ENCODE results near the gene PRKCA. TPM values are rescaled to one million over a fixed set of nuclear protein-coding genes. Genes with fewer than 3 reads are reported as not detected.

PRKCA gene
- total and polyA plus RNA-seq, 2 donors (not counting 3 experiments of a cell fraction or from before 2014, with no cell fraction given): 7.5 to 34.2 TPM

- H3K36me3 ChIP-seq (ENCODE audit: control insufficient read depth in 2 of 2, extremely low read depth in 1 of 2, insufficient read depth in 2 of 2, low read length in 2 of 2): no peaks in the 10 kb centered on the region
- no peaks in the 10 kb centered on the region for H4K20me1 ChIP-seq (replicated peaks; ENCODE audit: control insufficient read depth, extremely low read depth, insufficient read depth, low read length)
- H3K9me3 ChIP-seq (replicated peaks; ENCODE audit: control insufficient read depth, insufficient read depth, low read length): no peaks in the 10 kb centered on the region
- no peak within 1 kb of the TSS for H3K9ac ChIP-seq (replicated peaks; ENCODE audit: extremely low read depth, insufficient read depth, low read length)
- DNase-seq (ENCODE audit: low read depth, low spot score) (no peak), FAIRE-seq (no peak)
- no peaks in the 10 kb centered on the region for H3K4me1 ChIP-seq (ENCODE audit: control insufficient read depth, extremely low read depth, insufficient read depth, low read length)
- peaks cover 11 to 13% of the 10 kb centered on the region in 2 experiments for H3K27me3 ChIP-seq (ENCODE audit: control insufficient read depth in 2 of 2, insufficient read depth in 2 of 2, low read length in 2 of 2)
- H3K27ac ChIP-seq (ENCODE audit: insufficient read depth, low read depth, low read length): no peak within 1 kb of the TSS
- dilution Hi-C loops (cut with MboI; ENCODE audit: extremely low pct_ligation_motif_present, low sequenced_read_pairs) (no loop called here), intact Hi-C loops (cut with micrococcal nuclease) (no loop called here)
- TF ChIP-seq JUN (IDR thresholded peaks at IDR 0.05; ENCODE audit: borderline replicate concordance, insufficient read depth, insufficient read length, low read depth): no peak
- TF ChIP-seq CTCF (IDR thresholded peaks at IDR 0.05; ENCODE audit: extremely low read depth in 1 of 2, insufficient read depth in 1 of 2, low read depth in 1 of 2, low read length in 2 of 2): no peak
- TF ChIP-seq GATA2 (IDR thresholded peaks at IDR 0.05; ENCODE audit: insufficient read depth, insufficient read length, low read depth, low read length): no peak
- no peak for TF ChIP-seq FOS (IDR thresholded peaks at IDR 0.05; ENCODE audit: borderline replicate concordance, insufficient read depth, low read length)
- no peak for TF ChIP-seq POLR2A (IDR thresholded peaks at IDR 0.05; ENCODE audit: low read depth, low read length)
- TF ChIP-seq MAX (IDR thresholded peaks at IDR 0.05; ENCODE audit: insufficient read depth, insufficient read length): no peak
- no peak for TF ChIP-seq EZH2 (IDR thresholded peaks at IDR 0.05; ENCODE audit: borderline replicate concordance, low read depth, low read length, severe bottlenecking)
- no peak for TF ChIP-seq MYC (IDR thresholded peaks at IDR 0.05; ENCODE audit: low read depth, low read length)
- no peak for TF ChIP-seq POLR2AphosphoS5 (IDR thresholded peaks at IDR 0.05; ENCODE audit: insufficient read depth, low read depth, low read length)
- H3K4me3 ChIP-seq (replicated peaks in 1 of 3; ENCODE audit: insufficient read depth in 1 of 3, low read depth in 1 of 3, low read length in 3 of 3): no peak within 1 kb of the TSS
- ChIA-PET POLR2A (no interaction called here), CTCF (interaction anchor here (1.1 kb wide), 1 partner anchor 36 kb away, joined by 3 read pairs; no protein-coding TSS in a partner anchor)
- no peaks in the 10 kb centered on the region for H3K79me2 ChIP-seq (ENCODE audit: control insufficient read depth, insufficient read depth, low read length)
- no peak within 1 kb of the TSS for H3K4me2 ChIP-seq (ENCODE audit: insufficient read depth, low read length)
- H2AFZ ChIP-seq (ENCODE audit: low read depth, low read length): no peak within 1 kb of the TSS
- H3K9me1 ChIP-seq (replicated peaks; ENCODE audit: control insufficient read depth, extremely low read depth, insufficient read depth, low read length): no peaks in the 10 kb centered on the region
- BruUV-seq (replicated peaks): no TSS peak
These were observed 532.6 kb downstream of the PRKCA start, which contains the start of gene CACNG5 for GRCh38 chr17:66834919-66835454. Gene CACNG5 (plus strand): TSS chr17:66835117. CDS start chr17:66877333, 42,216 bp downstream.

Measured in endothelial cell of umbilical vein (primary cell).